ENCODE data around the gene MYO1B. TPM values are rescaled to one million over a fixed set of nuclear protein-coding genes. Genes with fewer than 3 reads are reported as not detected.

MYO1B gene
- total and polyA plus RNA-seq, 2 of the 8 experiments (the other 6 are each of a cell fraction or from before 2014, with no cell fraction given), result 15.5 to 61.2 TPM

GRCh38 chr2:191302459-191303139, 57.4 kb downstream of the MYO1B start (continued):
- TF ChIP-seq CTCF (IDR thresholded peaks at IDR 0.05; ENCODE audit: control extremely low read depth in 1 of 3, insufficient read depth in 1 of 3, low read depth in 1 of 3, low read length in 3 of 3), result peak in 2 of 3 experiments; percentile 34 to 58; a peak in 3 of 4 replicates

Measured in H1 (cell line).